NCI-H1436 (cell line): ENCODE results near the gene P3H3.
A peak's percentile ranks its signal among the peaks of the same experiment; 100 is the strongest.

Experiments used
- DNase-seq: peaks from one replicate; lab custom pipeline; 2025; lab: John Stamatoyannopoulos, UW

The P3H3 gene

DNA sequence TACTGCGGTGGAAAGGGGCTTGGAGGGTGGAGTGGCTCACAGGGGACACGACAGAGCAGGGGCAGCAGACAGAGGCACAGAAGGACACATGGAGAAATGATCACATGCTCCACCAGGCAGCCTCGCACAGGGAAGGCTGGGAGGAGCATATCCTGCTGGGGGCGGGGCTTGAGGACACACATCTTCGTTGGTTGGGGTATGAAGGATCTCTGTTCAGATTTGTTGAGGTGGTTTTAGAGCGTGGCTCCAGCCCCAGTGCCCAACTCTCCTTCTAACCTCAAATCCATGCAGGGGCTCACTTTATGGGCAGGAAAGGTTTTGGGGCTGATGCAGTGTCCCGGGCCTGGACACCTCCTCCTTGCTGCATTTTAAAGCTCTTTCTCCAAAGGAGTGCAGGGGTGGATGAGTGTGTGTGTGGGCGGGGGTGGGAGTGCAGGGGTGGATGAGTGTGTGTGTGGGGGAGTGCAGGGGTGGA, 733 bp upstream of the P3H3 start:
- peak; percentile 81 for DNase-seq

DNA sequence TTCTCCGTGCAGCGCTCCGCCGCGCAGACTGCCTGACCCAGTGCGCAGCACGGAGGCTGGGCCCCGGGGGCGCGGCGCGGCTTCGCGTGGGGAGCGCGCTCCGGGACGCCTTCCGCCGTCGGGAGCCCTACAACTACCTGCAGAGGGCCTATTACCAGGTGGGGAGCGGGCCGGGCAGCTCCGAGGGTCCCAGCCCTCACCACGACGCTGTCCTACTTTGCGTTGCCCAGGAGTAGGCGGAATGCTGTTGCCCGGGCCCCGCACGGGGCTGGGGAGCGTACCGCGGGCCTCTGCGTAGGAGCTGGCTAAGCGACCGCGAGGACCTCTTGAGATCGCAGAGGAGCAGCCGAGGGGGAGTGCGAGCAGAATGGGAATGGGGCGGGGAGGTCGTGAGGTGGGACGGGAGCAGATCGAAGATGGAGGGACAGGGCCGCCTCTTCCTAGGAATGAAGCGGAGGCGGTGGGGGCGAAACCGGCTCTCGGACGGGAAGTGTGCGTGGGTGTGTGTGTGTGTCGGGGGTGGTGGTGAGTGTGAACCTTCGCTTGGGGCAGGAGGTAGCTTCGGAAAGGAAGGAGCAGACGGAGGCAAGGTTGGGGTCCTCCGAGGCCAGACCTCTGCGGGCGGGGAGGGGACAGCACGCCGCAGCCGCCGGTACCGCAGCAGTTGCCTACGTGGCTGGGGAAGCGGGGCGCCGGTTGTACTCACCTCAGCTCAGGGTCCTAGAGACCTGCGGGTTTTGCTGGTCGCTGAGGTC, 751 bp downstream of the P3H3 start:
- peak; percentile 44 for DNase-seq

DNA sequence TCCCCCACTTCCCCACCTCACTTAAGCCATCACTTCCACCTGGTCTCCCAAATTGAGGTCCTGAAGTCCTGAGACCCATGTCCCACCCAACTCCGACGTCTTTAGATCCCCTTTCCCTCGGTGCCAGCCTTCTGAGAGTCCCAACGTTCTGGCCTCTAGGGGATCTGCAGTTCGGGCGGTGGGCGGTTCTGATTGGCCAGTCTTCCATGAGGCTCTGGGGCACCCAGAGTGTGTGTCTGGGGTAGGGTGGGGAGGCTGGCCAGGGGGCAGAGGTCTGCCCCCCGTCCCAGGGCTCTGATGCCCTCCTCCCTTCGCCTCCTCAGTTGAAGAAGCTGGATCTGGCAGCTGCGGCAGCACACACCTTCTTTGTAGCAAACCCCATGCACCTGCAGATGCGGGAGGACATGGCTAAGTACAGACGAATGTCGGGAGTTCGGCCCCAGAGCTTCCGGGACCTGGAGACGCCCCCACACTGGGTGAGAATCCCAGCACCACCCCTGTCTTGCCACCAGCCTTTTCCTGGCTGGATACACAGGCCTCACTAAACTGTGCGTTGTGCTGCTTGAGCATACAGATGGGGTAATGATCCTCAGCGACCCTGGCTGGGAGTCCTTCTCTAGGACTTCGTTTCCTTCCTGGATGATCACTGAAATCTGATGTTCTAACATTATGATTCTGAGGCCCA, 1.5 kb downstream of the P3H3 start:
- DNase-seq = peak; percentile 44

DNA sequence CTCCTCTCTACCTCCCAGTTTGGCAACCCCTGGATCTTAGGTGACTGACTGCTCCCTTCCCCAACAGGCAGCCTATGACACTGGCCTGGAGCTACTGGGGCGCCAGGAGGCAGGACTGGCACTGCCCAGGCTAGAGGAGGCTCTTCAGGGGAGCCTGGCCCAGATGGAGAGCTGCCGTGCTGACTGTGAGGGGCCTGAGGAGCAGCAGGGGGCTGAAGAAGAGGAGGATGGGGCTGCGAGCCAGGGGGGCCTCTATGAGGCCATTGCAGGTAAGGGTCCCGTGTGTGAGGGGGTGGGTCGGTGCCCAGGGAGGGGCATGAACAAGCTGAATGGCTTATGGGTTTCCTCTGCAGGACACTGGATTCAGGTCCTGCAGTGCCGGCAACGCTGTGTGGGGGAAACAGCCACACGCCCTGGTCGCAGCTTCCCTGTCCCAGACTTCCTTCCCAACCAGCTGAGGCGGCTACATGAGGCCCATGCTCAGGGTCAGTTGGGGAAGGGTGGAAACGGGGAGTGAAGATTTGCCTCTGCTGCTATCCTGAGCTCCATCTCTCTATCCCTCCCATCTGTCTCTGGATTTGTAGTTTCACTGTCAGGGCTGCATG, 2.2 kb downstream of the P3H3 start:
- no peak for DNase-seq

DNA sequence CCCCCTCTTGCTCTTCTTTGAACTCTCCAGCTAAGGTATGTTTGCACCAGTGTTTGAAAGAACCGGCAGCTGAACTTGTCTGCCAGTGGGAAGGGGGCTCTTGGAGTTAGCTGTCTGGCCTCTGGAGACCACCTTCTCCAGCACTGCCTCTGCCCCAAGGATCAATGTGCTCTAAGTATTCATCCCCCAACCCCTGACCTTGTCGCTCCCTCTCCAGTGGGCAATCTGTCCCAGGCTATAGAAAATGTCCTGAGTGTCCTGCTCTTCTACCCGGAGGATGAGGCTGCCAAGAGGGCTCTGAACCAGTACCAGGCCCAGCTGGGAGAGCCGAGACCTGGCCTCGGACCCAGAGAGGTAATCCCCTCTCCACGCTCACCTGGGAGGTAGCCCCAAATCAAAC, 2.8 kb downstream of the P3H3 start:
- no peak for DNase-seq

DNA sequence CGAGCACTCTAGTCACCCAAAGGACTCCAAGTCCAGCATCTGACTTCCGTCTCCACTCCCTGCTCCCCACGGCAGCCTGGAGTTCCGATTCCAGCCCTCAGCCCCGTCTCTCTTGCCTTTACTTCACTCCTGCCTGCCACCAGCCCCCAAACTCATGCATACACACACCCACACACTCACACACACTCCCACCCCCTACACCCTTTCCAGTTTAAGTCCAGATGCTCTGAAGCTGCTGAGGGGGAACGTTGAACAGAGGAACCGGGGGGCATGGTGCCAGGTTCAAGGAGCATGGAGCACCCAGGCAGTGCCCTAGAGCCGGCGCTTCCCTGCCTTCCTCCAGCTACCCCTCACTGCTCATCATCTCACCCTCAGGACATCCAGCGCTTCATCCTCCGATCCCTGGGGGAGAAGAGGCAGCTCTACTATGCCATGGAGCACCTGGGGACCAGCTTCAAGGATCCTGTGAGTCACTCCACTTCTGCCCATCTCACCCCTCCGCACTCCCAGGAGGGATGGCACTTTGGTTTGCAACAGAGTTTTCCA, 3.3 kb downstream of the P3H3 start:
- DNase-seq = no peak

DNA sequence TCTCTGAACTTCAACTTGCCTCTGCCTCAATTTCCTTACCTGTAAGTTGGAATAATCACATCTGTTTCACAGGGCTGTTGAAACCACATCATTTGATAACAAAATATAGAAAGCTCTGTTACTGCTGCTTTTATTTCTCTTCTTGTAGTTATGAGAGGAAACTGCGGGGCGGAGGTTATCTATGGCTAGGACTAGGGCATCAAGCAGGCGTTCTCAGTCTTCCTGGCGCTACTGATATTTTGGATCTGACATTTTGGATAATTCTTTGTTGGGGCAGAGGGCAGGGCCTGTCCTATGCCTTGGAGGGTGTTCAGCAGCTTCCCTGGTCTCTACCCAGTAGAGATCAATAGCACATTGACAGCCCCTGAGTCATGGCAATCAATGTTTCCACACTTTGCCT, 3.9 kb downstream of the P3H3 start:
- no peak for DNase-seq

DNA sequence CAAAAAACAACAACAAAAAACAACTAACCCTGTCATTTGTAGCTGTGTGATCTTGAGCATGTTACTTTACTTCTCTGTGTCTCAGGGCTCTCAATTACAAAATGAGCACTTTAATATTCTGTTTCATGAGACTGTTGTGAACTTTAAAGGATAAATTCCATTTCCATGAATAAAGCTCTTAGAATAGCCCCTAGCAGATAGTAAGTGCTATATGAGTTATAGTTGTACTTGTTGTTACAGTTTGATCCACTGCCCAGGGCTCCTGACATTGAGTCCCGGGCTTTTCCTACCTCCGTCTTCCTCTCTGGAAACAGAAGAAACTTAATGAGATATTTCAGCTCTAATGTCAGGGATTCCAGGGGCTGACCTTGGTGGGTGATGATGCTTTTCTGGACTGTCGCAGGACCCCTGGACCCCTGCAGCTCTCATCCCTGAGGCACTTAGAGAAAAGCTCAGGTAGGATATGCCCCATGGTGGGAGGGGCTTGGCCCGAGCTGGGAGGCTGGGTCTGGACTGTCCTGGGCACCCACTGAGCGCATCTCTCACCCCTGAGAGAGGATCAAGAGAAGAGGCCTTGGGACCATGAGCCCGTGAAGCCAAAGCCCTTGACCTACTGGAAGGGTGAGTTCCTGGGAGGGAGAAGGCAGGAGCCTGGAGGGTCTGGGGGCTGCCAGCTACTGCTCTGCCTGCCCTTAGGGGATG, 5.1 kb downstream of the P3H3 start:
- no peak for DNase-seq

DNA sequence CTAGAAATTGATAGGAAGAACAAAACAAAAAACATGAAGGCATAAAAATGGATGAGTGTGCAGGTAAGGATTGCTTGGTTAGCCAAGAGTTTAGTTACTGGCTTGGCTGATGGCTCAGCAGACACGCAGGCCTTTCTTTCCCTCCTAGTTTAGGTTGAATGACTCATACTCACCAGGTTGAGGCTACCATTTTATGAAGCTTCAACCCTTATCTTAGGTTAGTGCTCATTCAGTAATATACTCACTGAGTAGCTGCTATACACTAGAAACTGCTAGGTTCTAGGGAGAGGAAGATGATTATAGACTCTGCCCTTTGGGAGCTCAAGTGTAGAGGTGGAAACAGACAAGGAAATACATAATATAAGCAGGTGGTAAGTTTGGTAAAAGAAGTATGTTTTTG, 6.0 kb downstream of the P3H3 start:
- no peak for DNase-seq

DNA sequence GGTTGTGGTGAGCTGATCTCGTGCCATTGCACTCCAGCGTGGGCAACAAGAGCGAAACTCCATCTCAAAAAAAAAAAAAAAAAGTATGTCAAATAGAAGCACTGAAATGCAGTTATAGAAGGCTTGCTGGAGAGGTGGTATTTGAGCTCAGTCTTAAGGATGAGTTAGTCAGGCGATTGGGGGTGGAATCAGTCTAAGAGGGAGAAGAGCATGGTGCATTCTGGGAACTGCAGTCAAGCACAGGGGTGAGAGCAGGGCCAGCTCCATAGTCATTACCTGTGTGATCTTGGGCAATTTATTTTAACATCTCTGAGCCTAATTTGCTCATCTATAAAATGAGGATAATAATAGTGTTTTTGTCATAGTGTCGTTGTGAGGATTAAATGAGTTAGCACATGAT, 6.7 kb downstream of the P3H3 start:
- no peak for DNase-seq

DNA sequence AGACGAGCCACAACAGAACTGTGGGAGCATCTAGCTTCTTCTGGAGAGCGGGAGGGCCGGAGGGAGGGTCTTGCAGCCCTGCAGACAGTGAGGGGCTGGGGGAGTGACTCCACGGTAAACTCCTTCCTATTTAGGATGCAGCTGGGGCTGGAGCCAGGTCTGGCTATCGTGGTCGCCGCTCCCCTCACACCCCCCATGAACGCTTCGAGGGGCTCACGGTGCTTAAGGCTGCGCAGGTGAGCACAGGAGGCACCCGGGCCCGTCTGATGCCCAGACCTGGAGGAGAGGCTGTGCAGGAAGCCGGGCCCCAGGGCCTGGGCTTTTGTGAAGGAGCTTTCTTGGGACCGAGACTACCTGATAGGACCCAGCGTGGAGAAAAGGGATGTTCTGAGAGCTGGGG, 8.6 kb downstream of the P3H3 start:
- no peak for DNase-seq

DNA sequence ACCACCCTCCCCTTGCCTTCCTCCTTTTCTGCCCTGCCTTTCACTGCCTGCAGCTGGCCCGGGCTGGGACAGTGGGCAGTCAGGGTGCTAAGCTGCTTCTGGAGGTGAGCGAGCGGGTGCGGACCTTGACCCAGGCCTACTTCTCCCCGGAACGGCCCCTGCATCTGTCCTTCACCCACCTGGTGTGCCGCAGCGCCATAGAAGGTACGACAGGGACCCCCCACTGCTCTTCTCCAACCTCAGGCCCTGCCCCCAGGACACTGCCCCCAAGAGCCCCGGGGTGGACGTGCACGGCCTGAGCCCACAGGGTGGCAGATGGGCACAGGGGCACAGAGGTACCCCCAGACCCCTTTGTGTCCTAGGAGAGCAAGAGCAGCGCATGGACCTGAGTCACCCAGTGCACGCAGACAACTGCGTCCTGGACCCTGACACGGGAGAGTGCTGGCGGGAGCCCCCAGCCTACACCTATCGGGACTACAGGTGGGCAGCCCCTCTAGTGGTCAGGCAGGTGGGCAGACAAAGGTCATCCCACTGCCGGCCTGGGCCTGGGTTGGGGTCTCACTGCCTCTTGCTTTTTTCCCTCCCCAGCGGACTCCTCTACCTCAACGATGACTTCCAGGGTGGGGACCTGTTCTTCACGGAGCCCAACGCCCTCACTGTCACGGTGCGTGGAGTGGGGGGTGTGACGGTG, 9.3 kb downstream of the P3H3 start:
- no peak for DNase-seq

DNA sequence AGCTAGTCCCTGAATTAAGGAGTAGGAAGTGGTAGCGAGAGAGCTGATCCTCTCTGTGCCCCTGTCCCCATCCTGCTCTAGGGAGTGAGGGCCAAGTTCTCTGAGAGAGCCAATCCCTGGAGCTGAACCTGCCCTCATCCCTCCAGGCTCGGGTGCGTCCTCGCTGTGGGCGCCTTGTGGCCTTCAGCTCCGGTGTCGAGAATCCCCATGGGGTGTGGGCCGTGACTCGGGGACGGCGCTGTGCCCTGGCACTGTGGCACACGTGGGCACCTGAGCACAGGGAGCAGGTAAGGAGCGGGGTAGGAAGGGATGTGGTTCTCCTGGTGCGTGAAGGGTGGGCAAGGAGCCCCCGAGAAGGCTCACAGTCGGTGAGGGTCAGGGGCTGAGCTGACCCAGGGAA, 10.6 kb downstream of the P3H3 start:
- DNase-seq = no peak

DNA sequence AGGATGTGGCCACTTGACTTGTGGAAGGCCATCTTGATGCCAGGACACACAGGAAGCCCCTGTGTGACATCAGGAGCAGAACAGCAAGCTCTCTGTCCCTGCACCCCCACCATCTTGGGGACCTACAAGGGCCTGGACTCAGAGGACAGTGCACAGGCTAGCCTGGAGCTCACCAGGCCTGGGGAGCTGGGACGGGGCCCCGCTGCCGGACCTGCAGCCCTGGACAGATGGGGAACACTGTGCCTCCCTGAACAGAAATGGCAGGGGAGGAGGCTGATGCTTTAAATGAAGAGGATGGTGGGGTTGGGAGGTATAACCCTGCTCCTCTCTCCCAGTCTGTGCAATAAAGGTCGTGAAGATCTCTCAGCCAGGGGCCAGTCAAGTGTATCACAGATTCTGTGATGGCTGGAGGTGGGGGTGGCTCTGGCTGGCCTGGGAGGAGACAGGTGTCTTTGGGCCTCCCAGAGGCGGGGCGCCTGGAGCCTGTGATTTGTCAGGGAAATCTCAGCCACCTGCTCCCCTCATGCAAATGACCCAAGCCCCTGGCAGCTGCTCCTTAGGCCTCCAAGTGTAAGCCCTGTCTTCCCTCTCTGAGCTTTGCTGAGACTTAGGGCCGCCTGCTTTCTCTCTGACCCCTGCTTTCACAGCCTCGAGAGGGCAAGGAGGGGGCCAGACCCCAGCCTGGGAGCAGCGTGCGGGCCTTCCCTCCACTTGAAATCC, 11.4 kb downstream of the P3H3 start:
- peak; percentile 80 for DNase-seq

DNA sequence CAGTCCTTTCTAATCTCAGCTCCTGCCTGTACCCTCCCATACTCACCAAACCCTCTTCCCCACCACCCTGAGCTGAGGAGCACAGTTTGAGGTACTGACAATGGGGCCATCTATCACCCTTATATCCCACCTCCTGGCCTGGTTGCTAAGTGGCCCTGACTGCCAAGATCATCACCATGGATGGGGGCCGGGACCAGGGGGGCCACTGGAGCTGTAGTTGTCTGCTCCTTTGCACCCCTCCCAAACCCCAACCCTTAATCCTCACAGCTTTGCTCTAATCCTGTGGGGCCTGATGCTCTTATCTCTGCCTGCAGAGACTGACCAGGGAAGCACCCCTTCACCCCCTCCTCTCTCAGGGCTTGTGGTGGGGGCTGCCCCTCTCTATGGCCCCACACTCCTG, 12.1 kb downstream of the P3H3 start:
- no peak for DNase-seq

DNA sequence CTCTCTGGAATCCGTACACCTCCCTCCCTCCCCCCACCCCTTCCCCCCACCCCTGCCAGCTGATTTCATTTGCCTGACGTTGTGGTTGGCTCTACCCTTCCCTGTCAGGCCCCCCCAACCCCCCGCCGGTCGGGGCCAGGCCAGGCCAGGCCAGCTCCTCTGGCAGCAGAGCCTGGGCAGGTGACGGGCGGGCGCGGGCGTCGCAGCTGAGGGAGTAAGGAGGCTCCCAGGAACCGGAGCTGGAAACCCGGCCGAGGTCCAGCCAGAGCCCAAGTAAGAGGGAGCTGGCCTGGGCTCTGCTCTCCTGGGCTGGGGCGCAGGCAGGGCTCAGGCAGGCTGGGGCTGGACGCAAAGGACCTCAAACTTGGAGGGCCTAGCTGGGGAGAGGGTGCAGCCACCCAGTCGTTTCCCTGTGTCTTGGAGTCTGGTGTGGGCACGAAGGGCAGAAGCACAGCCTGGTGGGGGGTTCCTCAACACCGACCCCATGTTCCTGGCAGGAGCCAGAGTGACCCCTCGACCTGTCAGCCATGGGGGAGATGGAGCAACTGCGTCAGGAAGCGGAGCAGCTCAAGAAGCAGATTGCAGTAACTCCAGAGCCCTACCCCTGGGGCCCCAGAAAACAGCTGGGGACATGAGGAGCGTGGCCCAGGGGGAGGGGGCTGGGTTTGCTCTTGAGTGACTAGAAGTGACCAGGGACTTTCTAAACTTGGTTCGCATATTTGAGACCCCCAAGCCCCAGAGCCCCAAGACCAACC, 12.7 kb downstream of the P3H3 start, which contains the start of gene GNB3:
GNB3 (plus strand) TSS at position 165 of the 755 bp plus-strand sequence; CDS start at position 528, 363 bp downstream.
- DNase-seq = no peak

DNA sequence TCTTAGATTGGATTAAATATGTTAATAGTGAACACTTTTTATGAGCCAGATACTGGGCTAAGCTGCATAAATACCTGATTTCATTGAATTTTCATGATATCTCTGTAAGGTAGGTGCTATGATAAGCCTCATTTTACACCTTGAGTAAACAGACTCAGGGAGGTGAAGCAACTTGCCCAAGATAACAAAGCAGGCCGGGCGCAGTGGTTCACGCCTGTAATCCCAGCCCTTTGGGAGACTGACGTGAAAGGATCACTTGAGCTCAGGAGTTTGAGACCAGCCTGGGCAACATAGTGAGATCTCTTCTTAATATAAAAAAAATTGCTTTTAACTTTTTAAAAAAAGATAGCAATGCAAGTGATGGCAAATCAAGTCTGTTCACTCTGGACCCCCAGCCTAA, 13.9 kb downstream of the P3H3 start:
- no peak for DNase-seq

DNA sequence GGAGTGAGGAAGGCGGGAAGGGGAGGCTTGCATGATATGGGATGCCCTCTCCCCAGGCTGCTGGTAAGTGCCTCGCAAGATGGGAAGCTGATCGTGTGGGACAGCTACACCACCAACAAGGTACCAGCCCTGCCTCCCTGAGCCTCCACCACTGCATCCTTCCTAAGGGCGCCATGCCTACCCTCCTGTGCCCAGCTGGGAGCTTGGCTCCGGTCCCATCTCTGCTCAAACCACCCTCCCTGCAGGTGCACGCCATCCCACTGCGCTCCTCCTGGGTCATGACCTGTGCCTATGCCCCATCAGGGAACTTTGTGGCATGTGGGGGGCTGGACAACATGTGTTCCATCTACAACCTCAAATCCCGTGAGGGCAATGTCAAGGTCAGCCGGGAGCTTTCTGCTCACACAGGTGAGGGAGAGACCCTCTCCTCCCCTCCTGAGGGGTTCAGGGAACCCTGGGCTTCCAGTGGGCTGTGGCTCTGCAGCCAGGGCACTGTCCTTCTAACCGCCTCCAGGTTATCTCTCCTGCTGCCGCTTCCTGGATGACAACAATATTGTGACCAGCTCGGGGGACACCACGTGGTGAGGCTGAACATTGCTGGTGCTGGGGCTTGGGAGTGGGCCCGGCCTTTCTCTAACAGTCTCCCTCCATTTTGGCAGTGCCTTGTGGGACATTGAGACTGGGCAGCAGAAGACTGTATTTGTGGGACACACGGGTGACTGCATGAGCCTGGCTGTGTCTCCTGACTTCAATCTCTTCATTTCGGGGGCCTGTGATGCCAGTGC, 15.1 kb downstream of the P3H3 start:
- DNase-seq = no peak

DNA sequence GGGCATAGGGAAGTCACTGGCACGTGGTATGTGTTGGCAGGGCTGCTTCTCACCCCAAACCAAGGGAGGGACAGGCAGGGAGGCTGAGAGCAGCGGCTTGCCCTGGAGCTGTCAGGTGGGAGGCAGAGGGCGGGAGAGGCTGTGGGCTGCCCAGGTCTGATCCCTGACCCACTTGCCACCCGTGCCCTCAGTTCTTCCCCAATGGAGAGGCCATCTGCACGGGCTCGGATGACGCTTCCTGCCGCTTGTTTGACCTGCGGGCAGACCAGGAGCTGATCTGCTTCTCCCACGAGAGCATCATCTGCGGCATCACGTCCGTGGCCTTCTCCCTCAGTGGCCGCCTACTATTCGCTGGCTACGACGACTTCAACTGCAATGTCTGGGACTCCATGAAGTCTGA, 17.2 kb downstream of the P3H3 start:
- DNase-seq = no peak
